Stimulated activated memory B cell treated with anti-CD40 and anti-IgM and Interleukin-4, amounts not matched to agents 10 μg/mL and 1 μg/mL and 100 μg/mL, for 72 hours (primary cell): ENCODE data around the gene NCL.
A peak's percentile ranks its signal among the peaks of the same experiment; 100 is the strongest.
"Not testable (repeated sequence)": the region's sequence is repeated elsewhere in the genome, so short reads cannot be mapped to it uniquely, and the experiment has no call there.

ENCODE experiments used
- ATAC-seq: fragments of 150-1000 bp; cut with Tn5 transposase; 2 replicates; pipeline ENCODE4 v1.10.0; 2021
- H3K27ac Mint-ChIP-seq: one replicate; pipeline ENCODE4 v1.8.0; 2022; ENCODE audit warnings: mild to moderate bottlenecking, mixed read lengths
- H3K27me3 Mint-ChIP-seq: one replicate; pipeline ENCODE4 v1.8.0; 2022; ENCODE audit warnings: mixed read lengths
- H3K36me3 Mint-ChIP-seq: one replicate; pipeline ENCODE4 v1.8.0; 2022; ENCODE audit warnings: mixed read lengths
- H3K4me1 Mint-ChIP-seq: one replicate; pipeline ENCODE4 v1.8.0; 2022; ENCODE audit warnings: mixed read lengths
- H3K4me3 Mint-ChIP-seq: one replicate; pipeline ENCODE4 v1.8.0; 2022; ENCODE audit warnings: mild to moderate bottlenecking, moderate library complexity, mixed read lengths
- H3K9me3 Mint-ChIP-seq: one replicate; pipeline ENCODE4 v1.8.0; 2022; ENCODE audit warnings: mixed read lengths

NCL gene

DNA sequence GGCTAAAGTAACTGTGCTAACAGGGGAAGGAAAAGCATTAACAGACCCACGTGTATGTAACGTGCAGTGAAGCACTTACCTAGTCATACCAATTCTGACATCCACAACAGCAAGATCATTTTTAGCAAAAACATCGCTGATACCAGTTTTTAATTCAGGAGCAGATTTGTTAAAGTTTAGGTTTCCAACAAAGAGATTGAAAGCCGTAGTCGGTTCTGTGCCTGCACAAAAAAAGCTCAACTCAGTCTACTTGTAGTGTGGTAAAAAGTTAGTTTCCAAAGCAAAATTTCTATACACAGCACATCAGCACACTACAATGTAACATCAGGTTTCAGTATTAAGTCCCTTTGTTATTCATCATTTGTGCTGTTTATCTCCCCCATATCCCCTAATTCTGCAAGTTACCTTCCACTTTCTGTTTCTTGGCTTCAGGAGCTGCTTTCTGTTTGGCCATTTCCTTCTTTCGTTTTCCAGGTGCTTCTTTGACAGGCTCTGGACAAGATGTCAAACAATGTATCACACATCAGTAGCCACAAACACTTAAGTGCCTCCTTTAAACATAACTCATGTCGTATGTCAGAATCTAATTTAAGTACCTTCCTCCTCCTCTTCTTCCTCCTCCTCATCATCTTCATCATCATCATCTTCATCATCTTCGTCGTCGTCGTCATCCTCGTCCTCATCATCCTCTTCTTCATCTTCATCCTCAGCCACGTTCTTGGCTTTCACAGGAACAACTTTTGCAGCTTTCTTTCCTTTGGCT lies 4.0 kb downstream of the NCL start:
- H3K27me3 Mint-ChIP-seq: no peaks in the 10 kb centered on the region
- H3K27ac Mint-ChIP-seq: no peak overlapping the region
- peaks cover 79% of the 10 kb centered on the region for H3K36me3 Mint-ChIP-seq
- peaks cover 53% of the 10 kb centered on the region for H3K4me1 Mint-ChIP-seq
- ATAC-seq: no peak
- H3K9me3 Mint-ChIP-seq: no peaks in the 10 kb centered on the region
- H3K4me3 Mint-ChIP-seq: peak overlapping the region; percentile 55

- no peak for ATAC-seq
- Mint-ChIP-seq H3K9me3 (no peaks in the 10 kb centered on the region), H3K27ac (no peak overlapping the region), H3K4me1 (peaks cover 49% of the 10 kb centered on the region), H3K36me3 (peaks cover 82% of the 10 kb centered on the region), H3K4me3 (no peak overlapping the region), H3K27me3 (no peaks in the 10 kb centered on the region)
Measured at GRCh38 chr2:231458368-231458767, 5.9 kb downstream of the NCL start.

- H3K27ac Mint-ChIP-seq: no peak overlapping the region
- no peaks in the 10 kb centered on the region for H3K27me3 Mint-ChIP-seq
- no peak overlapping the region for H3K4me3 Mint-ChIP-seq
- no peak for ATAC-seq
- peaks cover 76% of the 10 kb centered on the region for H3K36me3 Mint-ChIP-seq
- peaks cover 36% of the 10 kb centered on the region for H3K4me1 Mint-ChIP-seq
- H3K9me3 Mint-ChIP-seq: no peaks in the 10 kb centered on the region
Measured at GRCh38 chr2:231457101-231457500, 7.2 kb downstream of the NCL start.

- Mint-ChIP-seq H3K27me3 (no peaks in the 10 kb centered on the region), H3K4me3 (no peak overlapping the region), H3K27ac (no peak overlapping the region), H3K36me3 (peaks cover 75% of the 10 kb centered on the region), H3K9me3 (no peaks in the 10 kb centered on the region), H3K4me1 (peaks cover 34% of the 10 kb centered on the region)
- ATAC-seq: no peak
Measured at GRCh38 chr2:231456295-231457004, 7.8 kb downstream of the NCL start.

- Mint-ChIP-seq H3K27me3 (no peaks in the 10 kb centered on the region), H3K9me3 (no peaks in the 10 kb centered on the region), H3K27ac (no peak overlapping the region), H3K36me3 (peaks cover 74% of the 10 kb centered on the region), H3K4me1 (peaks cover 33% of the 10 kb centered on the region), H3K4me3 (no peak overlapping the region)
- no peak for ATAC-seq
Measured at GRCh38 chr2:231455890-231456289, 8.4 kb downstream of the NCL start.

DNA sequence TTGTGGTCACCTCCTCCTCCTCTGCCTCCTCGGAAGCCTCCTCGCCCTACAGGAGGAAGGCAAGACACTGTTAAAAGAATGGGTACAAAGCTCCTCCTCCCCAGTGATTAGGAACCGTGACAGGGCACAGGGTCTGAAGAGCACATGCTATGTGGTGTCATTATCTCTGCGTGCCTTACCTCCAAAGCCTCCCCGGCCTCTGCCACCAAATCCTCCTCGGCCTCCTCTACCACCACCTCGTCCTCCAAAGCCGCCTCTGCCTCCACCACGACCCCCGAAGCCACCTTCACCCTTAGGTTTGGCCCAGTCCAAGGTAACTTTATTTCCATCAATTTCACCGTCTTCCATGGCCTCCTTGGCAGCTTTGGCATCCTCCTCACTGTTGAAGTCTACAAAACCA lies 9.1 kb downstream of the NCL start:
- no peaks in the 10 kb centered on the region for H3K9me3 Mint-ChIP-seq
- ATAC-seq: no peak
- H3K4me1 Mint-ChIP-seq: peaks cover 26% of the 10 kb centered on the region
- no peak overlapping the region for H3K4me3 Mint-ChIP-seq
- no peak overlapping the region for H3K27ac Mint-ChIP-seq
- peaks cover 68% of the 10 kb centered on the region for H3K36me3 Mint-ChIP-seq
- H3K27me3 Mint-ChIP-seq: no peaks in the 10 kb centered on the region

DNA sequence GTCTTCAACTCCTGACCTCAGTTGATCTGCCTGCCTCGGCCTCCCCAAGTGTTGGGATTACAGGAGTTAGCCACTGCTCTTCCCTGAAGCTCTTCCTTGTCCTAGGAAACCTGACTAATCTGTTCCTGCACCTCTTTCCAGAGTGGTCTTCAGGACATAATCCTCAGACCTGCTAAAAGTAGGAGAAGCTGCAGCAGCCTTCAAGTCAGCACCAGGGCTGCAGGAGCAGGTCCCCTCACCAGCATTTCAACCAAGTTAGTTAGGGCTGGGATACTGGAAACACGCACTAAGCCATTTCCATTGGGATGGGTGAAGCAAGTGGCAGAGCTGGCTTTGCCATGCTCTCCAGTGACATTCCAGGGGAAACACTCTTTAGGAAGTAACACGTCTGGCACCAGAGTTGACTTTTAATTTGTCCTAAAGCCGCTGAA lies 9.9 kb downstream of the NCL start:
- H3K4me1 Mint-ChIP-seq: peaks cover 26% of the 10 kb centered on the region
- H3K9me3 Mint-ChIP-seq: no peaks in the 10 kb centered on the region
- H3K36me3 Mint-ChIP-seq: peaks cover 61% of the 10 kb centered on the region
- H3K4me3 Mint-ChIP-seq: no peak overlapping the region
- ATAC-seq: no peak
- H3K27ac Mint-ChIP-seq: no peak overlapping the region
- H3K27me3 Mint-ChIP-seq: no peaks in the 10 kb centered on the region

DNA sequence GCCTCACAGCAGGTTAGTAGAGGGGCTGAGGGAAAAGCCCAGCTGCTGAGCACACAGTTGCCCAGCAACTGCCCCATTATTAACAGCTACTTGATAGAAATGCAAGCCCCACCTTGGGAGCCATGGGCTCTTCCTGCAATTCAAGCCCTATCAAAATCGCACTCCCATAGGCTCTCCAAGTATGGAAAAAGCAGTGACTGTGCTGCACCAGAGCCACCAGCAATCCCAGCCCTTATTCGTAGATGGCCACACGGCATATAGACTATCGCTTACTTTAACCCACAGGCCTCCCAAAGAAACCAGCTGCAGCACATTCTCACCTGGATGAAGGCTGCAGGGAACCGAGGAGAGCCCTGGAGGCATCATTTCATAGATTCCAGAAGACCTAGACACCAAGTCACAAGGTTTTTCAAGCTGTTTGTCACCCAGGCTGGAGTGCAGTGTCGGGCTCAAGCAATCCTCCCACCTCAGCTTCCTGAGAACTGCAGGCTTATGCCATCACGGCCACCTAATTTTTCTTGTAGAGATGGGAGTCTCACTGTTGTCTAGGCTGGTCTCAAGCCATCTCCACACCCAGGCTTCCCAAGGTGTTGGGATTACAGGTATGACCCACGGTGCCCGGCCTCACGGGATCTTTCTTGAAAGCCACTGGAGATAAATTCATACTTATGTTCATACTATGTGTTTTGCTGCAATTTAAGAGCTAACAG lies 11.3 kb downstream of the NCL start:
- H3K36me3 Mint-ChIP-seq: peaks cover 49% of the 10 kb centered on the region
- no peak for ATAC-seq
- no peak overlapping the region for H3K4me3 Mint-ChIP-seq

GRCh38 chr2:231450548-231450989 lies 13.7 kb downstream of the NCL start:
- Mint-ChIP-seq H3K27ac (peak overlapping the region; percentile 37), H3K4me1 (peaks cover 14% of the 10 kb centered on the region), H3K27me3 (no peaks in the 10 kb centered on the region), H3K4me3 (no peak overlapping the region), H3K9me3 (no peaks in the 10 kb centered on the region), H3K36me3 (peaks cover 29% of the 10 kb centered on the region)
- no peak for ATAC-seq

More for the DNA sequence above, 11.3 kb downstream of the NCL start:
- H3K4me1 Mint-ChIP-seq: peaks cover 21% of the 10 kb centered on the region
- no peaks in the 10 kb centered on the region for H3K9me3 Mint-ChIP-seq
- H3K27ac Mint-ChIP-seq: peak overlapping the region; percentile 23
- no peaks in the 10 kb centered on the region for H3K27me3 Mint-ChIP-seq

DNA sequence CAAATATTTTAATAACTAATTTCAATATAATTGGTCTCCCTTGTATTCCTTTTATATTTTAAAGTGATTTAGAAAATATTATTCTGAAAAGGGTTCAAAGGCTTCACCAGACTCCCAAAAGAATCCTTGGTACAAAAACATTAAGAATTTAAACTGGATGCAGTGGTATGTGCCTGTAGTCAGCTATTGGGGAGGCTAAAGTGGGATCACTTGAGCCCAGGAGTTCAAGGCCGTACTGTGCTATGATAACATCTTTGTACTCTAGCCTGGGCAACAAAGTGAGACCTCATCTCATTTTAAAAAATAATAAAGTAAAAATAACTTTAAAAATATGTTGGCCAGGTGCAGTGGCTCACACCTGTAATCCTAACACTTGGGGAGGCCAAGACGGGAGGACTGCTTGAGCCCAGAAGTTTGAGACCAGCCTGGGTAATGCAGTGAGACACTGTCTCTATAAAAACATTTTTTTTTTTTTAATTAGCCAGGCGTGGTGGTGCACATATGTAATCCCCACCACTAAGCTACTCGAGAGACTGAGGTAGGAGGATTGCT lies 14.7 kb downstream of the NCL start:
- no peaks in the 10 kb centered on the region for H3K9me3 Mint-ChIP-seq
- peaks cover 7% of the 10 kb centered on the region for H3K4me1 Mint-ChIP-seq
- H3K4me3 Mint-ChIP-seq: no peak overlapping the region
- no peaks in the 10 kb centered on the region for H3K27me3 Mint-ChIP-seq
- H3K27ac Mint-ChIP-seq: no peak overlapping the region
- H3K36me3 Mint-ChIP-seq: peaks cover 19% of the 10 kb centered on the region
- no peak for ATAC-seq

DNA sequence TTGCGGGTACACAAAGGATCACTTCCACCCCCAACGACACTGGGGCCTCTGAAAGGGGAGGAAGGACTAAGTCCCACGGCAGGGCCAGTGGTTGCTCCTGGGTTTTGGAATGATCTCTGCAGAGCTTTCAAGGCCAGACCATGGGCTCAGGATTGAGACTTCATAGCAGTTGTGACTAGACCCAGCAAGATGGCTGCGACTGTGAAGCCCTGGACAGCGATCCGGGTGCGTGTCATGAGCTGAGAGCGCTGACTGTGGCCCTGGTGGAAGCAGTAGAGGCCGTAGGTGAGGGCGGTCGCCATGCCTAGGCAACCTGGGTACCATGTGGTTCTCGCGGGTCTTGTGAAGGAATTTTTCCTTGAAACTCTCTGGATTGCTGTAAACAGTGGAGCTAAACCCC lies 27.3 kb downstream of the NCL start:
- Mint-ChIP-seq H3K9me3 (peaks cover 2% of the 10 kb centered on the region), H3K4me3 (no peak overlapping the region), H3K27ac (no peak overlapping the region), H3K36me3 (peaks cover 2% of the 10 kb centered on the region), H3K27me3 (peaks cover 2% of the 10 kb centered on the region), H3K4me1 (no peaks in the 10 kb centered on the region)
- no peak for ATAC-seq

DNA sequence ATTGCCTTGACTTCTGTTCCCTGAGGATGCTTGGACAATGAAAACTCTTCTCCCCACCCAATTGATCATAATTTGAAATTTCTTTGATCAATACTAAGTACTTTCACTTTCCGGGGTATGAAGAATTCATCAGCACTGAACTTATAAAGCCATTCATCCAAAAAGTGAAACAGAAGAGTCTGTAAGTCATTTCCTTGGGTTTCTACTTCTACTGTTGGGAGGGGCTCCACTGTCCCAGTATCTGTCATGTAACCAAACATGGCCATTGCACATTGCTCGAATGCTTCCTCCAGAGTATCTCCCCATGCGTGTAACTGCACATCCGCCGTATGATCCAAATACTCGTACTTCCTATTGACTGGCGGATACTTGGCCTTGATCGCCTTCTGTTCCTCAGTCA lies 30.3 kb downstream of the NCL start:
- Mint-ChIP-seq H3K4me1 (no peaks in the 10 kb centered on the region), H3K27ac (no peak overlapping the region), H3K9me3 (peaks cover 16% of the 10 kb centered on the region), H3K36me3 (peaks cover 14% of the 10 kb centered on the region), H3K4me3 (no peak overlapping the region), H3K27me3 (peaks cover 9% of the 10 kb centered on the region)
- no peak for ATAC-seq

GRCh38 chr2:231431606-231432005 lies 32.7 kb downstream of the NCL start:
- peaks cover 16% of the 10 kb centered on the region for H3K9me3 Mint-ChIP-seq
- H3K4me3 Mint-ChIP-seq: no peak overlapping the region
- no peak overlapping the region for H3K27ac Mint-ChIP-seq
- H3K4me1 Mint-ChIP-seq: no peaks in the 10 kb centered on the region
- H3K36me3 Mint-ChIP-seq: peaks cover 14% of the 10 kb centered on the region
- peaks cover 9% of the 10 kb centered on the region for H3K27me3 Mint-ChIP-seq
- ATAC-seq: no peak

- not testable (repeated sequence) for H3K27ac Mint-ChIP-seq, ATAC-seq, H3K4me1 Mint-ChIP-seq, H3K27me3 Mint-ChIP-seq, H3K4me3 Mint-ChIP-seq
- peaks cover 16% of the 10 kb centered on the region for H3K9me3 Mint-ChIP-seq
- H3K36me3 Mint-ChIP-seq: peaks cover 14% of the 10 kb centered on the region
Measured at GRCh38 chr2:231430437-231430836, 33.8 kb downstream of the NCL start.

DNA sequence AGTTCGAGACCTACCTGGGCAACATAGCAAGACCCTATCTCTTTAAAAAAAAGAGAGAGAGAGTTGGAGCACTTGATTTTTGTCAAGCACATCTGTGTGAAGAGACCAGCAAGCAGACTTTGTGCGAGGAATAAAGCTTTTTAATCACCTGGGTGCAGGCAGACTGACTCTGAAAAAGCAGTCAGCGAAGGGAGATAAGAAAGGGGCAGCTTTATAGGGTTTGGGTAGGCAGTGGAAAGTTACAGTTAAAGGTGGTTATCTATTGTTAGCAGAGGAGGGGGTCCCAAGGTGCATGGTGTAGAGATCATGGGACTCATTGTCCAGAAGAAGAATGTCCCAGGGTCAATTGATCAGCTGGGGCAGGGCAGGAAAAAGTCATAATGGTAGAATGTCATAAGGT lies 34.4 kb downstream of the NCL start:
- H3K9me3 Mint-ChIP-seq: peaks cover 16% of the 10 kb centered on the region
- H3K27ac Mint-ChIP-seq: no peak overlapping the region
- H3K27me3 Mint-ChIP-seq: peaks cover 9% of the 10 kb centered on the region
- H3K4me1 Mint-ChIP-seq: no peaks in the 10 kb centered on the region
- H3K4me3 Mint-ChIP-seq: no peak overlapping the region
- ATAC-seq: no peak
- peaks cover 14% of the 10 kb centered on the region for H3K36me3 Mint-ChIP-seq
